Cardiac septum (tissue), 1 donor: ENCODE results near the gene DUS1L. TPM values are rescaled to one million over a fixed set of nuclear protein-coding genes. Genes with fewer than 3 reads are reported as not detected.
"Not testable (repeated sequence)": the region's sequence is repeated elsewhere in the genome, so short reads cannot be mapped to it uniquely, and the experiment has no call there.

Experiments used
- DNase-seq: peaks from one replicate; pipeline ENCODE4 v3.0.0-alpha.2; 2020; ENCODE audit warnings: low spot score
- intact Hi-C: fragments of 100-400 bp; cut with DNase I; formaldehyde crosslinking; loops from one replicate; pipeline ENCODE4 v1.14.0; 2022
- total RNA-seq: library from RNA; stranded (reverse); fragmentation: NEBNext Ultra II Directional; extraction: Animal tissue kit (Norgen Biotek cat#: 25700); gene quantifications from one replicate; pipeline ENCODE4 v1.2.1, GENCODE V29; 2021
- donor health status: DM: no; HTN: no; CAD: no.

Gene DUS1L
- total RNA-seq, 1 donor from 2014 or later, result 47.6 TPM

GRCh38 chr17:82049521-82049971 is 16.1 kb downstream of the DUS1L start:
- intact Hi-C loops, result no loop called here
- DNase-seq, result no peak

- intact Hi-C loops, result no loop called here
- DNase-seq, result no peak
Measured at GRCh38 chr17:82049106-82049505, 16.5 kb downstream of the DUS1L start.

GRCh38 chr17:82048571-82048971 is 17.0 kb downstream of the DUS1L start:
- intact Hi-C loops, result no loop called here
- DNase-seq, result no peak

GRCh38 chr17:82047914-82048570 is 17.6 kb downstream of the DUS1L start:
- intact Hi-C loops, result no loop called here
- no peak for DNase-seq

GRCh38 chr17:82047379-82047778 is 18.2 kb downstream of the DUS1L start:
- intact Hi-C loops, result no loop called here
- no peak for DNase-seq

- intact Hi-C loops, result no loop called here
- no peak for DNase-seq
Measured at GRCh38 chr17:82046903-82047302, 18.7 kb downstream of the DUS1L start.

GRCh38 chr17:82045936-82046484 is 19.6 kb downstream of the DUS1L start:
- intact Hi-C loops, result no loop called here

GRCh38 chr17:82043507-82043906 is 22.1 kb downstream of the DUS1L start:
- intact Hi-C loops, result no loop called here
- no peak for DNase-seq

More at GRCh38 chr17:82045936-82046484, 19.6 kb downstream of the DUS1L start:
- no peak for DNase-seq

GRCh38 chr17:82042649-82043048 is 23.0 kb downstream of the DUS1L start:
- intact Hi-C loops, result no loop called here

GRCh38 chr17:82041144-82041814 is 24.3 kb downstream of the DUS1L start:
- intact Hi-C loops, result no loop called here
- DNase-seq, result no peak

More at GRCh38 chr17:82042649-82043048, 23.0 kb downstream of the DUS1L start:
- DNase-seq, result no peak

GRCh38 chr17:82039695-82040299 is 25.8 kb downstream of the DUS1L start:
- DNase-seq, result no peak
- intact Hi-C loops, result loop anchor here (5.0 kb wide), 1 partner anchor 58 kb away; the partner anchor contains the start of gene FASN

- intact Hi-C loops, result loop anchor here (5.0 kb wide), 1 partner anchor 58 kb away; the partner anchor contains the start of gene FASN
- not testable (repeated sequence) for DNase-seq
Measured at GRCh38 chr17:82038796-82039409, 26.7 kb downstream of the DUS1L start.

- intact Hi-C loops, result loop anchor here (5.0 kb wide), 1 partner anchor 59 kb away; the partner anchor contains the start of gene FASN
- DNase-seq, result no peak
Measured at GRCh38 chr17:82037889-82038195, 27.8 kb downstream of the DUS1L start.

GRCh38 chr17:82037092-82037888 is 28.3 kb downstream of the DUS1L start, which contains the start of gene DCXR:
Gene DCXR, minus strand, starts transcription at chr17:82037697. Its CDS starts 15 bp downstream, at chr17:82037682.
- intact Hi-C loops, result loop anchor here (5.0 kb wide), 1 partner anchor 60 kb away; the partner anchor contains the start of gene FASN

GRCh38 chr17:82036634-82037091 is 28.9 kb downstream of the DUS1L start:
- intact Hi-C loops, result loop anchor here (5.0 kb wide), 1 partner anchor 61 kb away; the partner anchor contains the start of gene FASN
- DNase-seq, result no peak

More at GRCh38 chr17:82037092-82037888, 28.3 kb downstream of the DUS1L start, which contains the start of gene DCXR:
- DNase-seq, result peak; percentile 99

- no peak for DNase-seq
- intact Hi-C loops, result loop anchor here (5.0 kb wide), 1 partner anchor 61 kb away; the partner anchor contains the start of gene FASN
Measured at GRCh38 chr17:82035956-82036633, 29.5 kb downstream of the DUS1L start.

GRCh38 chr17:82035488-82035887 is 30.1 kb downstream of the DUS1L start:
- no peak for DNase-seq
- intact Hi-C loops, result loop anchor here (5.0 kb wide), 1 partner anchor 62 kb away; the partner anchor contains the start of gene FASN
